Prostate gland (tissue), 2 donors: ENCODE results near the gene MICAL3.
"Not testable (repeated sequence)": the region's sequence is repeated elsewhere in the genome, so short reads cannot be mapped to it uniquely, and the experiment has no call there.

Experiments used
- POLR2AphosphoS5 ChIP-seq: sonication (generic); formaldehyde crosslinking; IDR thresholded peaks from one replicate; pipeline ENCODE4 v1.6.1; 2017; ENCODE audit warnings: antibody characterized with exemption
- TF ChIP-seq, protein P1 (sequence below), 4 experiments: fragments of 200-600 bp in 2 of 4; fragments of 450-650 bp in 2 of 4; sonication (generic) in 2 of 4; IDR thresholded peaks; 1 replicate in 3 of 4; 2 replicates in 1 of 4; pipeline ENCODE4 v1.5.1; 2016 to 2019; ENCODE audit warnings: antibody characterized with exemption in 4 of 4, mild to moderate bottlenecking in 2 of 4, moderate library complexity in 2 of 4

GRCh38 chr22:17995256-17995655, 29.1 kb downstream of the MICAL3 start:
- TF ChIP-seq, protein P1, sequence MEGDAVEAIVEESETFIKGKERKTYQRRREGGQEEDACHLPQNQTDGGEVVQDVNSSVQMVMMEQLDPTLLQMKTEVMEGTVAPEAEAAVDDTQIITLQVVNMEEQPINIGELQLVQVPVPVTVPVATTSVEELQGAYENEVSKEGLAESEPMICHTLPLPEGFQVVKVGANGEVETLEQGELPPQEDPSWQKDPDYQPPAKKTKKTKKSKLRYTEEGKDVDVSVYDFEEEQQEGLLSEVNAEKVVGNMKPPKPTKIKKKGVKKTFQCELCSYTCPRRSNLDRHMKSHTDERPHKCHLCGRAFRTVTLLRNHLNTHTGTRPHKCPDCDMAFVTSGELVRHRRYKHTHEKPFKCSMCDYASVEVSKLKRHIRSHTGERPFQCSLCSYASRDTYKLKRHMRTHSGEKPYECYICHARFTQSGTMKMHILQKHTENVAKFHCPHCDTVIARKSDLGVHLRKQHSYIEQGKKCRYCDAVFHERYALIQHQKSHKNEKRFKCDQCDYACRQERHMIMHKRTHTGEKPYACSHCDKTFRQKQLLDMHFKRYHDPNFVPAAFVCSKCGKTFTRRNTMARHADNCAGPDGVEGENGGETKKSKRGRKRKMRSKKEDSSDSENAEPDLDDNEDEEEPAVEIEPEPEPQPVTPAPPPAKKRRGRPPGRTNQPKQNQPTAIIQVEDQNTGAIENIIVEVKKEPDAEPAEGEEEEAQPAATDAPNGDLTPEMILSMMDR (IDR thresholded peaks at IDR 0.05), result not testable (repeated sequence)
- TF ChIP-seq POLR2AphosphoS5, result not testable (repeated sequence)
